GM20000 (cell line): Measurements from ENCODE around the gene GLYR1.

ENCODE experiments used
- DNase-seq: peaks from one replicate; pipeline ENCODE4 v3.0.0; 2012; ENCODE audit warnings: low spot score
- CTCF ChIP-seq: IDR thresholded peaks from 2 replicates; pipeline ENCODE4 v1.5.1; 2012; ENCODE audit warnings: mild to moderate bottlenecking, control low read depth; ENCODE audit errors: extremely low read depth, missing control alignments

The GLYR1 gene

GRCh38 chr16:4760221-4760910 lies 86.7 kb downstream of the GLYR1 start:
- no peak for TF ChIP-seq CTCF
- DNase-seq: no peak

GRCh38 chr16:4755687-4756086 lies 91.4 kb downstream of the GLYR1 start:
- DNase-seq: no peak
- TF ChIP-seq CTCF: no peak

- no peak for DNase-seq
- no peak for TF ChIP-seq CTCF
These were observed 92.2 kb downstream of the GLYR1 start for GRCh38 chr16:4754865-4755264.

GRCh38 chr16:4753227-4753626 lies 93.9 kb downstream of the GLYR1 start:
- TF ChIP-seq CTCF: no peak
- DNase-seq: no peak
